Stimulated activated CD8-positive, alpha-beta memory T cell treated with anti-CD3 and anti-CD28 coated beads, Interleukin-2, amount 100 ng/mL, for 1 hour (primary cell): ENCODE results near the gene DHRS1.
"Not testable (repeated sequence)": the region's sequence is repeated elsewhere in the genome, so short reads cannot be mapped to it uniquely, and the experiment has no call there.

Experiments used
- DNase-seq, 2 donors: peaks; one replicate each; pipeline ENCODE4 v3.0.0-alpha.2; 2020; ENCODE audit warnings: low read depth in 2 of 2

DHRS1 gene

DNA sequence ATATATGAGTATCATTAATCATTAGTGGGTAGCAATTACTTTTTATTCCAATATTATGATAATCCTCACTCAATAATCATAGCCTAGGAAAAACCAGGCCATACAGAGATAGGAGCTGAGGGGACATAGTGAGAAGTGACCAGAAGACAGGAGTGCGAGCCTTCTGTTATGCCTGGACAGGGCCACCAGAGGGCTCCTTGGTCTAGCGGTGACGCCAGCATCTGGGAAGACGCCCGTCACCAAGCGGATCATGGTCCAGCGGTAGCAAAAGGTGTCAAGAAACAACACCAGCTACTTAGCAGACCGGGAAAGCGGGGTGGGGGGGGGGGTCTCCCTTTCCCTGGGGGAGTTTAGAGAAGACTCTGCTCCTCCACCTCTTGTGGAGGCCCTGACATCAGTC is 28.3 kb upstream of the DHRS1 start:
- not testable (repeated sequence) for DNase-seq

DNA sequence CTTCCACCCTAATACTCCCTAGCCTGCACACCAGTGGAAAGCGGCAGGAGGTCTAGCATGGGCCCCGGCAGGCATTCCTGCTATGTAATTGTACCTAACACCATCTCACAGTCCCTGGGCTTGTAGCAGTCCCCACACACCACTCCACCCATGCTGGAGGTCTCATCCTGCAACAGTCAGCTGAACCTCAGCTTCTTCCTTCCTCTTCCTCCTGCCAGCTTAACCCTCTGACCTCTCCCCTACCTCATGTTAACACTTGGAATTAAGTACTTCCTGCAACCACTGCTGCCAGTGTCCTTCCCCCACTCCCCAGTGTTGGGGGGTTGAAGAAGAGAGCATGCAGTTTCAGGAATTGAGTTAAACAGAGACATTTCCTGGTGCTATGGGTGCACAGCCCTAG is 27.7 kb upstream of the DHRS1 start:
- DNase-seq, result no peak

- DNase-seq, result no peak
These were observed 26.4 kb upstream of the DHRS1 start for GRCh38 chr14:24325963-24326362.

DNA sequence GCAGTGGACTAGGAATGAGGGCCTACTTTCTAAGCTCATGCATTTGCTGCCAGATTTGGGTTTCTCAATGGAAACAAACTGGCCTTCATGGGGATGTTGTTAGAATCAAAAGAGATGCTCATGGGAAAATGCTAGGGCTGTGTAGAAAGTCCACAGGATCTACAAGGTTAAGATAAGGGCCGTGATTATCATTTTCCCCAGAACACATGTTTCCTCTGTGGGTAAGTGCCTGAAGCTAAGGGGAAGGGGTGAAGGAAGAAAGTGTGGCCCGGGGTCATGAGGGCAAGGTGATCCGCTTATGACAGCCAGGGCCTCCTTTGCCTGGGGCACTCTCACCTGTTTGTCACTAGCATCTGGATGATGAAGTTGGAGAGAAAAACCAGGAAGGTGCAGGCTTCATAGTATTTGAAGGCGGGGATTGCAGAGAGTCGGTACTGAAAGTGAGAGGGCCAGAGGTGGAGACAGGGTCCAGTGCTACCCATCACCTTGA is 25.5 kb upstream of the DHRS1 start:
- DNase-seq, result no peak

GRCh38 chr14:24324024-24324423 is 24.4 kb upstream of the DHRS1 start:
- DNase-seq, result no peak

- DNase-seq, result no peak
These were observed 23.8 kb upstream of the DHRS1 start for GRCh38 chr14:24323341-24323740.

- DNase-seq, result no peak
These were observed 23.1 kb upstream of the DHRS1 start for GRCh38 chr14:24322672-24323071.

DNA sequence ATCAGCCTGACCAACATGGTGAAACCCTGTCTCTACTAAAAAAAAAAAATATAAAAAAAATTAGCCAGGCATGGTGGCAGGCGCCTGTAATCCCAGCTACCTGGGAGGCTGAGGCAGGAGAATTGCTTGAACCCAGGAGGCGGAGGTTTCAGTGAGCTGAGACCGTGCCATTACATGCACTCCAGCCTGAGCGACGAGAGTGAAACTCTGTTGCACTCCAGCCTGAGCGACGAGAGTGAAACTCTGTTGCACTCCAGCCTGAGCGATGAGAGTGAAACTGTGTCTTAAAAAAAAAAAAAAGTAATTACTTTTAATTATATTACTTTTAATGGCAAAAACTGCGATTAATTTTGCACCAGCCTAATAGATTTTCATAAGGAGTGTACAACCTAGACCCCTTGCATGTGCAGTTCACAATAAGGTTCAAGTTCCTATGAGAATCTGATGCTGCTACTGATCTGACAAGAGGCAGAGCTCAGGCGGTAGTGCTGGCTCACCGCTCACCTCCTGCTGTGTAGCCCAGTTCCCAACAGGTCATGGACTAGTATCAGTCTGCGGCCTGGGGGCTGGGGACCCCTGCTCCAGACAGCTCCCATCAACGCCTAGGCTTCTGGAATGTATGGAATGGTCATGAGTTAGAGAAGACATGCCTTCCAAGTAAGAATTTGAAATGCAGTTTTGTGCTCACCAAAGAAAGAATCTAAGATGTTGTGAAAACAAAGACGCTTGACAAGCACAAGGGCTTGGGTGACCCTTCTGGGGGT is 21.8 kb upstream of the DHRS1 start:
- no peak for DNase-seq

GRCh38 chr14:24317141-24317928 is 17.8 kb upstream of the DHRS1 start:
- DNase-seq, result no peak

DNA sequence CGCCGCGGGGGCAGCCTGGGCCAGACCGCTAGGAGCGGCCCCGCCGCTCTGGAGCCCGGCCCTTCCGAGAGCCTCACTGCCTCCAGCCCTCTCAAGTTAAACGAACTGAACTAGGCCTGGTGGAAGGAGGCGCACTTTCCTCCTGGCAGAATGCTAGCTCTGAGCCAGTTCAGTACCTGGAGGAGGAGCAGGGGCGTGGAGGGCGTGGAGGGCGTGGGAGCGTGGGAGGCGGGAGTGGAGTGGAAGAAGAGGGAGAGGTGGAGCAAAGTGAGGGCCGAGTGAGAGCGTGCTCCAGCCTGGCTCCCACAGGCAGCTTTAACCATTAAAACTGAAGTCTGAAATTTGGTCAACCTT is 17.0 kb upstream of the DHRS1 start:
- no peak for DNase-seq

- DNase-seq, result no peak
These were observed 16.4 kb upstream of the DHRS1 start for GRCh38 chr14:24315807-24316596.

DNA sequence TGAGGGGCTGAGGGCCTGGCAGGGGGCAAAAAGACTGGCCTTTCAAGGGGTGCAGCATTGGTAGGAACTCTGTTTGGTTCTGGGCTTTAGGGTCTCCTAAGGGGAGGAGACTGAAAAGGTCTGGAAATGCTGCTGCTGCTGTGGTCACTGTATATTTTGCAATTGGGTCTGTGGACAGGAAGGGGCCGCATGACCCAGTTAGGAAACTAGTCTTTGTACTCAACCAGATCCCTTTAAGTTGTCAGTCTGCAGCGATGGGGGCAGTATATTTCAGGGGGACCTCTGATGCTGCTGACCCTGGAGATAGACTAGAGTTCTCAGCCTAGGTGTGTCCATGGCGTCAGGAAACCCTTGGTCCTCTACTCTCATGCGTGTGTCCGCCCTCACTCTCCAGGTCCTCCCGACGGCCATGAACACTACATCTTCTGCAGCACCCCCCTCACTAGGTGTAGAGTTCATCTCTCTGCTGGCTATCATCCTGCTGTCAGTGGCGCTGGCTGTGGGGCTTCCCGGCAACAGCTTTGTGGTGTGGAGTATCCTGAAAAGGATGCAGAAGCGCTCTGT is 15.7 kb upstream of the DHRS1 start:
- DNase-seq, result no peak

DNA sequence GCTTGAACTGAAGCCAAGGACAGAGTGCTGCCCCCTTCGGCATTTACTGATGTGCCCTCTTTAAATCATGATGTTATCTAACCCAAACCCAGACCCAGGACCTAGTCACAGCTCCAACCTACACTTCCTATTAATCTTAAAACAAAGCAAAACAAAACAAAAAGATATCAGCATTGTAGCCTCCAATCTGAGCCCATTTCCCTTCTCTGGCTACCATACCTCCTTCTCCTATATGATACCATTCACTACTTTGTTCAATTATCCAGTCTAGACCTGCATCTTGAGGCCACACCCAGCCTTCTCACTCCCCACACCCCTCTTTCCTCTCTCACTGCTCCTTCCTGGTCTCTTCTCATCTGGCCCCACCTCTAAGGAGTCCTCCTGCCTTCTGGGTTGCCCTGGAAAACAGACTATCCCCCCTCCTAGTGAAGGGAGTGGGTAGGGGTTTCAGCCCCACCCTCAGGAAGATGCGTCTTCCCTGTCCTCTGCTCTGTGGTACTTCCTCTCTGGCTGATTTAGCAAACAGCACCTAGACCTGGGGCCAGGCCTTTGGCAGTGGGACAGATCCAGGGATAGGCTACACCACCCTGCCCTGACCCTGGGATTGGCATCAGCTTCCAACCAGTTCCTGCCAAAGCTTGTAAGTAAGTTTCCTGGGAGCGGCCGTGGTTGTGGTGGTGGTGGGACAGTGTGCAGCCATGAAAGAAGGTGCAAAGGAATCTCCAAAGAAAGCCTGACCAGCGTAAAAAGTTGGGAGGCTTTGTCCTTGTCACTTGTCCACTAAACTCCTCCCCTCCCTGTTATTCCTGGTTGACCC is 15.0 kb upstream of the DHRS1 start:
- DNase-seq, result no peak

- DNase-seq, result no peak
These were observed 14.3 kb upstream of the DHRS1 start for GRCh38 chr14:24313913-24314312.

- DNase-seq, result no peak
These were observed 13.3 kb upstream of the DHRS1 start for GRCh38 chr14:24312736-24313507.

DNA sequence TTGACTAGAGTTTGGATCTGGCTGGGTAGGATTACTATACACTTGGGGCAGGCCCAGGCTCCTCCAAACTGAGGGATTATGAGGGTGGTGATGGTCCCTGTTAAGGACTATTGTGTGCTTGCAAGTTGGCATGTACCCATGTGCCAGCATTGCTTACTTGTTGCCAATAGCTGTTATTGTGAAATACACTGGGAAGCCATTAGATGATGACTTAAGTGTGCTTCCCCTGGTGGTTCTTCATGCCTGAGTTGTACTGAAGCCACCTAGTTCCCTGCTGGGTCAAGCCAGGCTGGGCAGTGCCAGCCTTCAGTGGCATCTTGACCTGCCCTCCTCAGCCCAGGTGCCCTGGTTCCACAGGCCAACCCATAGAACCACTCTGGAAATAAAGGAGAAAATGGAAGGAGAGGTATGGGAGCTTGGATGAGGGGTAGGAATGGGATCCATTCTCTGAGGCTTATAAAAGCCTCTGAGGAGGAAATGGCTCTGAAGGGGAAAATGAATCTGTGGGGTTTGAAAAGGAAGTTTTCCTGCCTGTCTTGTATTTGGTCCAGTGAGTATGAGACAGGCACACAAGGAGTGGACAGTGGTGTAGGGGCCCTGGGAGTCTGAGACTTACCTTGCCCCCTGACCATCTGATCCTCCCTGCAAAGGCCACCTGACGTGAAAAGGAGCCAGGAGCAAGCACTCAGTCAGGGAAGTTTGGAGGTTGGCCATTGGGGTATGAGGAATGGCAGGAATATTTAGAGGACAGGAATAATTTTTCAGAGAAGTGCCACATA is 12.4 kb upstream of the DHRS1 start:
- no peak for DNase-seq

GRCh38 chr14:24310646-24311604 is 11.3 kb upstream of the DHRS1 start, which contains the start of gene LTB4R:
Gene LTB4R, plus strand, starts transcription at chr14:24311502. Its CDS starts 4,150 bp downstream, at chr14:24315652.
- DNase-seq, result peak; percentile 40 to 45

- DNase-seq, result no peak
These were observed 10.7 kb upstream of the DHRS1 start for GRCh38 chr14:24310265-24310645.
